LNCAP (cell line): Measurements from ENCODE around the gene DNAJC6.

Source experiments
- TF ChIP-seq, protein P1 (sequence below): fragments of 450-650 bp; IDR thresholded peaks from 2 replicates; pipeline ENCODE4 v1.5.1; 2017; ENCODE audit warnings: mild to moderate bottlenecking

DNAJC6 gene

DNA sequence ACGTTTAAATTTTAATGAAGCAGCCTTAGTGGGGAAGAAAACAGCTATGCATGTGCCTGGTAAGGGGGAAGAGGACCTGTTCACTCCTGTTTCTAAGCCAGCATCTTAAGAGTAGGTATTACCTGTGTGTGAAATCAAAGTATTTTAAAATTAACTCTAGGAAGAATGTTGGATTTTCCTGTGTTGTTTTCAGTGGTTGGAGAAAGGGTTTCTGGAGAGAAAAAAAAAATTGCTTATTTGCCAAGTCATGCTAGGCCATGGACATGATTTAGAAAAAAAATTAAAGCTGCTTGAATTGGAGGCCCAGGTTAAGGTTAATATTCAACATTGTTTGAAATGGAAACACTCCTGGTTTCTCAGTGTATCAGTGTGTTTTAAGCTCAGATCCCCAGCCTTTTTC is 42.9 kb upstream of the DNAJC6 start:
- TF ChIP-seq, protein P1, sequence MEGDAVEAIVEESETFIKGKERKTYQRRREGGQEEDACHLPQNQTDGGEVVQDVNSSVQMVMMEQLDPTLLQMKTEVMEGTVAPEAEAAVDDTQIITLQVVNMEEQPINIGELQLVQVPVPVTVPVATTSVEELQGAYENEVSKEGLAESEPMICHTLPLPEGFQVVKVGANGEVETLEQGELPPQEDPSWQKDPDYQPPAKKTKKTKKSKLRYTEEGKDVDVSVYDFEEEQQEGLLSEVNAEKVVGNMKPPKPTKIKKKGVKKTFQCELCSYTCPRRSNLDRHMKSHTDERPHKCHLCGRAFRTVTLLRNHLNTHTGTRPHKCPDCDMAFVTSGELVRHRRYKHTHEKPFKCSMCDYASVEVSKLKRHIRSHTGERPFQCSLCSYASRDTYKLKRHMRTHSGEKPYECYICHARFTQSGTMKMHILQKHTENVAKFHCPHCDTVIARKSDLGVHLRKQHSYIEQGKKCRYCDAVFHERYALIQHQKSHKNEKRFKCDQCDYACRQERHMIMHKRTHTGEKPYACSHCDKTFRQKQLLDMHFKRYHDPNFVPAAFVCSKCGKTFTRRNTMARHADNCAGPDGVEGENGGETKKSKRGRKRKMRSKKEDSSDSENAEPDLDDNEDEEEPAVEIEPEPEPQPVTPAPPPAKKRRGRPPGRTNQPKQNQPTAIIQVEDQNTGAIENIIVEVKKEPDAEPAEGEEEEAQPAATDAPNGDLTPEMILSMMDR = no peak

DNA sequence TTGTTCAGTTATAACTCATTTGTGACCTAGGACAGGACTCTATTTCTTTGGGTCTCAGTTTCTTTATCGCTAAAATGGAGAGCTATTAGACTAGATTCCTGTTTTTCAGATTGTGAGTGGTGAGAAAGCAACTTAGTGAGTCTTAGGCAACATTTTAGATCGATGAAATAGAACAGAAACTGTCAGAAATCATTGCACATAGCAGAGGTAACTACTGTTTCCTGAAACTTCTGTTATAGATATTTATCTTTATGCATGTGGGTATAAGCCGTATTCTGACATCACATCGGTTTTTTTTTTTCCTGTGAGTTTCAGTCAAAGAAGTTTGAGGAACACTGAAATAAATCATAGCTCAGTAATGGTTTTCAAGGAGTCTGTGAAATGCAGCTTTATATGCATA is 42.1 kb upstream of the DNAJC6 start:
- TF ChIP-seq, protein P1 = no peak

DNA sequence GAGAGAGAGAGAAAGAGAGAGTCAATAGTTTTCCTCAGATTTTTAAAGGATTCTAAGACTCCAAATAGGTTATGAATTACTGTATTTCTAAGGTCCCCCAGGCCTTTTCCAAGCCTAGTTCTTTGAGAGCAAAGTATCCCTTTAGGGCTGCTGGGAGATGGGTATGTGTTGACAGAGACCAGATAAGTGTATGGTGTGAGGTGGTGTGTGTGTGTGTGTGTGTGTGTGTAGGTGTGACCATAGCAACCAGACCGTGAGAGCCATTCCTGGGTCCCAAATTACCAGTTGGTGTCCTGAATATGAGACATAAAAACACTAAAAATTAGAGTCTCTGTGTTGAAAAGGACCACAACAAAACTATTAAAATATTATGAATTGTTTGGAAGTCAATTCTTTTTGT is 41.7 kb upstream of the DNAJC6 start:
- TF ChIP-seq, protein P1 = no peak

DNA sequence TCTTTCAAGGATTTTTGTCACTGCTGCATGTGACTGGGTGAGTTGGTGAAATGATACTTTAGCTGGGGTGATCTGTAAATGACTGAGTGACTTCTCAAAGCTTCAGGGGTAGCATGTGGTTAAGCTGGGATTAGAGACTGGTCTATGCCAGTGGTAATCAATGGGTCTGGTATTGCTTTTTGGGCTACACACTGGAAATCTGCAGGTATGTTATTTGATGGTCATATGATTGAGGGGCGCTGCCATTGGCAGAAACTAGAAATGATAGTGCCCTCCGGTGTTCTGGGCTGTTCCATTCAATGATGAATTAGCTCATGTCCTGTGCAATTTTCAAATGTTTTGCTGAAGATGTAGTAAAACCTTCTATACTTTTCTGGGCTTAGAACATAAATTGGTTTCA is 39.7 kb upstream of the DNAJC6 start:
- TF ChIP-seq, protein P1 = no peak

DNA sequence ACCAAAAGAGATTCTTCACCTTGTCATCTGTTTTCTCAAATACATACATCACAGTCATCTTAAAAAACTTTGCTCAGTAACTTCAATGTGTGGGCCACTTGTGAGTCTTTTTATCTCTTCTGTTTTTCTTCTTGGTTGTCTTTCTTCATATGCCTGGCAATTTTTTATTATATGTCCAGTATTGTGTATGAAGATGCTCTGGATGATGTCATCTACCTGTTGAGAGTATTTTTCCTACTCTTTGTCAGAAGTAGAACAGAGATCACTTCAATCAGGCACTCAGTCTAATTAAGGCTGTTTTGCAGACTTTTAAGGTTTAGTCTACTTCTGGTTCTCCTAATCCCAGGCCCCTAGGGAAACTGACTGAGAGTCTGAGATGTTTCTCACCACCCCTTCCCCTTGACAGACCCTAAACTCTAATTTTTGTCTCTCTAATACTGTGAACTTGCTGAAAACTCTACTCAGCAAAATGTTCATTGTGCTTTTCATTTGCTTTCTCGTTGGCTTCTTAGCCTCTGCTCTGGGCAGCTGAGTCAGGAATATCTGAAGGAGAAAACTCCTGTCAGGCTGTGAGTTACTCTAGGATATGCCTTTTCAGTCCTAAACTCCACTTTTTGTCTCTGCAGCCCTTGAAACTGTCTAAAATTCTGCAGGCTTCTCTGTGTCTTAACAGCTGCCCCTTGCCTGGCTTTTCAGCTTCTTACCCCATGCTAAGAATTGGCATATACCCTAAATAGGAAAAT is 33.0 kb upstream of the DNAJC6 start:
- TF ChIP-seq, protein P1 = no peak

DNA sequence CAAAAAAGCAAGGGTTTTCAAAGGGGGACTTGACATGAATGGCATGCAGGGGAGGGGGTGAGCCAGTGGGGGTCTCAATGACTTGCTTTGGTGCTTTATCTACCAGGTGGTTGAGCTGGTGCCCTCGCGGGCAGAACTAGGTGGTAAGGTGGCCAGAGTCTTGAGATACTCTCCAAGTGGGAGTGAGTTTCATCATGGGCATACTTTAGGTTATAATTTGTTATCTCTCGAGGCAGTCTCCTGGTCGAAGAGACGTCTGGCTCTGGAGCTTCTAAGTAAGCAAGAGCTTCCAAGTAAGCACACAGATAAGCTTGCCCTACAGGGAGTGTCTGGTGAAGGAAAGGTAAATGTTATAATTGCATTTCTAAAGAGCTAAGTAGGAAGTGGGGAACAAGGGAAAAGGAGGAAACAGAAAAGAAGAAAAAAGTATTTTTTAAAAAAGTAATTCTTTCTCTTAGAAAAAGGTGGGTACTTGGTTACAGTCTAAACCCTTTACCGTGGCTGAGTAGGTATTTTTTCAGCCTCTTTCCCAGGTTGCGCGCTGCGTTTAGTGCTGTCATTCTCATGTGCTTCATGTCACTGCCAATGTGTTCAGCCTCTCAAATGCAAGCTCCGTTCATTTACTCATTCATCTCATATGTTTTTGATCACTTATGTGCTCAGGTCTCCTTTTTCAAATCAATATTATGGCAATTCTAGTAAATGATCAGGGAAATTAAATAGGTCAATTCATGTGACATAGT is 31.6 kb upstream of the DNAJC6 start:
- TF ChIP-seq, protein P1 = no peak

DNA sequence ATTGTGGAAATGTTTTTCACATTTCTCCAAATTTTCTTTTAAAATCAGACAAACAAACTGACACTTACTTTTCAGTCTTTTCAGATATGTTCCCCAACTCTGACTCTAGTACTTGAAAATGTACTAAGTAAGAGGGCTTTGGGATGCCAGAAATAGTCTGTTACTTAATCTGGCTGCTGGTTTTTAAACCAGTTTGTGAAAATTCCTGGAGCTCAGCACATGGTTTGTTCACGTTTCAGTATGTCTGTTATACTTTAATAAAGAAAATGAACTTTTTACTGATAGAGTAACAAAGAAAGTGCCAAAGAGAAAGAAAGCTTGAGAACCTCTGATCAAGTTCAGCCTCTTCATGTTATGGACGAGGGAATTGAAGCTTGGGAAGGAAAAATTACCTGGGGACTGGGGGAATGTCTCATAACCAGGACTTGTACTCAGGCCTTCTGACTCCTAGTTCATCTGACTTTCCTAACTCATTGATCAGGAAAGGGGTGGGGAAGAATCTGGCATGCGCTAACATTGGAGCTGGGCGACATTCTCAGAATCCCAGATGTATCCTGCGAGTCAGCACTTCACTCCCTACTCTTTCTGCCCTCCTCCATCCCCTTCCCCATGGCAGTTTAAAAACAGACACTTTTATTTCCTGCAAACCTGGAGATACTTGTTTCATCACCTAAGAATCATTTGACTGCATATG is 30.8 kb upstream of the DNAJC6 start:
- TF ChIP-seq, protein P1 = no peak
